D721Med (cell line): Measurements from ENCODE around the gene NLGN1.

Experiments used
- DNase-seq: peaks from one replicate; pipeline ENCODE4 v3.0.0; 2011; ENCODE audit warnings: low spot score; ENCODE audit not compliant: insufficient read length
- FAIRE-seq: peaks from 2 replicates; lab custom pipeline; 2011; peaks lifted over from hg19 to GRCh38; lab: Jason Lieb, UNC
- CTCF ChIP-seq: IDR thresholded peaks from 2 replicates; pipeline ENCODE4 v1.5.1; 2012; ENCODE audit warnings: mild to moderate bottlenecking, control low read depth; ENCODE audit not compliant: insufficient read depth; ENCODE audit errors: missing control alignments

NLGN1 gene

GRCh38 chr3:173889596-173889995, 492.1 kb downstream of the NLGN1 start:
- no peak for TF ChIP-seq CTCF
- DNase-seq (no peak), FAIRE-seq (no peak)

- no peak for TF ChIP-seq CTCF
- FAIRE-seq = no peak
- DNase-seq = no peak
Measured at GRCh38 chr3:173890091-173890490, 492.5 kb downstream of the NLGN1 start.

GRCh38 chr3:173891272-173892100, 493.9 kb downstream of the NLGN1 start:
- DNase-seq (no peak), FAIRE-seq (no peak)

DNA sequence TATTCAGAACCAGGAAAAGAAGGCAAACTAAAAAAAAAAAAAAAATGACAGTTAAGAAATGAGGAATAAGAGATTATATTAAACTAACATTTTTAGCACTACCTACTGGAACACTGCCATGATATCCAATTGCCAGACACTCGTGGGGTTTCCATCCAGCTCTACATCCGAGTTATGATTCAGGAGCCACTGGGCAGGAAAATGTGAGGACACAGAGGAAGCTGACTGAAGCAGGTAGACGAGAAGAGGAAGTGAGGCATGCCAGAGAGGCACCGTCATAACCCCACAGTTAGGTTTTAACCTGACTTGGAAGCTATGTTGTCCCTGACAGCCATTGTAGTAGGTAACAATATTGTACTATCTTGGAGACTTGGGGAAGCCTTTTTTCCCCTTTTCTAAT, 495.0 kb downstream of the NLGN1 start:
- FAIRE-seq = no peak
- no peak for DNase-seq
- TF ChIP-seq CTCF = no peak

More at GRCh38 chr3:173891272-173892100, 493.9 kb downstream of the NLGN1 start:
- TF ChIP-seq CTCF = no peak

DNA sequence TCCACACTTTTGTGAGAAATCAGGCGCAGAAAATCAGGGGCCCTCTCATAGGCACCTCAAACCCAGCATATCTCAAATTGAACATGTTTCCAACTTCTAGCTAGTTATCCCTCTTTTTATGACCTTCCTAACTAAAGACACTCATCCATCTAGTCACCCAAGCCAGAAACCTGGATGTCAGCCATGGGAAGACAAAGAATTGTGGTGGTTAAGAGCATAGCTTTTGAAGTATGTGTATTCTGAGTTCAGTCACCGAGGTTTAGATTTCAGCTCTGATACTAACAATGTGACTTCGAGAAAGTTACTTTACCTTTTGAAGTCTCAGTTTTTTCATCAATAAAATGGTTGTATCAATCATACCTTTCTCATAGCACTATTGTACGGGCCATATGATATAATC, 495.5 kb downstream of the NLGN1 start:
- DNase-seq (no peak), FAIRE-seq (no peak)
- TF ChIP-seq CTCF = no peak

GRCh38 chr3:173893835-173894234, 496.3 kb downstream of the NLGN1 start:
- TF ChIP-seq CTCF = no peak
- DNase-seq (no peak), FAIRE-seq (no peak)

DNA sequence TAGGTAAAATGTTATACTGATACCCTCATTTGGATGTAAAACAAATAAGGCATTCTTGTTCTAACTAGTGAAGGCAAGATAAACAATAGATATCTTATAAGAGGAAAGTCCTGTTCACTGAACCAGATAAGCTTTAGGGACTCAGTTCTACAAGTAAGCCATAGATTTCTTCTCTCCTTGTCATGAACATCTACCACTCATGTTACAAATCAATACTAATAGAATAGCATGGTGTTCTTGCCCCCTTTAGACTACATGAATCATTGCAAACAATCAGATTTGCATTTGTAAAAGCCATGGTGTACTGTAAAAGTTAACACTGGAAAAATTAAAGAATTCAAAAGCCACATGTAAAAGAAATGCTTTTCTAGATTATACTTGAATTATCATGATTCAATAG, 500.1 kb downstream of the NLGN1 start:
- no peak for DNase-seq
- TF ChIP-seq CTCF = no peak
- FAIRE-seq = no peak
